Epithelial cell of proximal tubule (primary cell): ENCODE results near the gene TLE2. TPM values are rescaled to one million over a fixed set of nuclear protein-coding genes. Genes with fewer than 3 reads are reported as not detected.
"Not testable (repeated sequence)": the region's sequence is repeated elsewhere in the genome, so short reads cannot be mapped to it uniquely, and the experiment has no call there.

ENCODE experiments used
- DNase-seq: peaks from one replicate; pipeline ENCODE4 v3.0.0-alpha.2; 2011; ENCODE audit warnings: low read depth
- H3K4me3 ChIP-seq: 2 replicates; pipeline ENCODE4 v1.5.1; 2011; ENCODE audit warnings: low read depth, mild to moderate bottlenecking, low read length
- CTCF ChIP-seq: conservative IDR thresholded peaks from 2 replicates; pipeline ENCODE4 v1.5.1; 2012; ENCODE audit warnings: low read depth, mild to moderate bottlenecking, low read length
- total RNA-seq: library from RNA; depleted of rRNA; stranded (reverse); fragments of >200 nt; gene quantifications from 2 replicates; pipeline ENCODE4 v1.2.3, GENCODE V29; 2015

TLE2 gene
- total RNA-seq, 1 donor from 2014 or later = 2.9 TPM

GRCh38 chr19:3041761-3042620 lies 12.9 kb upstream of the TLE2 start:
- no peak for TF ChIP-seq CTCF
- no peak for DNase-seq
- no peak overlapping the region for H3K4me3 ChIP-seq

GRCh38 chr19:3041327-3041726 lies 12.2 kb upstream of the TLE2 start:
- H3K4me3 ChIP-seq = no peak overlapping the region
- no peak for TF ChIP-seq CTCF
- no peak for DNase-seq

GRCh38 chr19:3039641-3040077 lies 10.6 kb upstream of the TLE2 start:
- no peak for DNase-seq
- no peak for TF ChIP-seq CTCF

GRCh38 chr19:3039125-3039524 lies 10.0 kb upstream of the TLE2 start:
- no peak for DNase-seq
- no peak for TF ChIP-seq CTCF
- no peak overlapping the region for H3K4me3 ChIP-seq

More at GRCh38 chr19:3039641-3040077, 10.6 kb upstream of the TLE2 start:
- no peak overlapping the region for H3K4me3 ChIP-seq

GRCh38 chr19:3038214-3038613 lies 9.1 kb upstream of the TLE2 start:
- no peak overlapping the region for H3K4me3 ChIP-seq
- no peak for TF ChIP-seq CTCF
- DNase-seq = no peak

GRCh38 chr19:3036977-3037544 lies 8.0 kb upstream of the TLE2 start:
- DNase-seq, H3K4me3 ChIP-seq: not testable (repeated sequence)

- peak; percentile 26 for DNase-seq
- peak overlapping the region; percentile 57 for H3K4me3 ChIP-seq
- peak; percentile 19 for TF ChIP-seq CTCF
These were observed 7.3 kb upstream of the TLE2 start for GRCh38 chr19:3036119-3036976.
